Forelimb muscle (tissue), 1 donor: Measurements from ENCODE around the gene PCSK6. TPM values are rescaled to one million over a fixed set of nuclear protein-coding genes. Genes with fewer than 3 reads are reported as not detected.
"Not testable (repeated sequence)": the region's sequence is repeated elsewhere in the genome, so short reads cannot be mapped to it uniquely, and the experiment has no call there.

Experiments
- DNase-seq: peaks from one replicate; pipeline ENCODE4 v3.0.0-alpha.2; 2013; ENCODE audit warnings: low read depth
- polyA plus RNA-seq: library from polyadenylated mRNA; unstranded; fragments of 120-200 nt; gene quantifications from one replicate; pipeline ENCODE4 v1.2.1, GENCODE V29; 2013; ENCODE audit not compliant: insufficient read length

PCSK6 gene
- polyA plus RNA-seq, 1 donor = 10.2 TPM

DNA sequence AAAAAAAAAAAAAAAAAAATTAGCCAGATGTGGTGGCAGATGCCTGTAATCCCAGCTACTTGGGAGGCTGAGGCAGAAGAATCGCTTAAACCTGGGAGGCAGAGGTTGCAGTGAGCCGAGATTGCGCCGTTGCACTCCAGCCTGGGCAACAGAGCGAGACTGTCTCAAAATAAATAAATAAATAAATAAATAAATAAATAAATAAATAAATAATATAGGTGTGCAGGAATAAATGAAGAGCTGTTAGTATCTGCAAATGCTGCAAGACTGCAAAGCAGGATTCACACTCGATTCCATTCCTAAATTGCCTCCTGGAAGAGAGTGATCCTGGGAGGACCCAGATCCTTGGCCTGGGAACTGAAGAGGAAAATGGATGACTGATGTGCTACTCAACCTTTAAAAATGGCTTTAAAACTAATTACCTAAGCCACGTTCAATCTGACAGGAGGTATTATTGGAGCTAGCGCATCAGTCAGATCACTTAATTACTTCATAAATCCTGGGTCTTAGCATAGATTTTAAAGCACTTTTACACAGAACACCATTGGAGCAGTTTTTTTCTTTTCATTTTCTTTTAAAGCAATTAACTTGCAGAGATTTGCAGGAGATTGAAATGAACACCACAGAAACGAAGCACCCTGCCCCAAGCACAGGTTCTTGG, 132.9 kb downstream of the PCSK6 start:
- not testable (repeated sequence) for DNase-seq

DNA sequence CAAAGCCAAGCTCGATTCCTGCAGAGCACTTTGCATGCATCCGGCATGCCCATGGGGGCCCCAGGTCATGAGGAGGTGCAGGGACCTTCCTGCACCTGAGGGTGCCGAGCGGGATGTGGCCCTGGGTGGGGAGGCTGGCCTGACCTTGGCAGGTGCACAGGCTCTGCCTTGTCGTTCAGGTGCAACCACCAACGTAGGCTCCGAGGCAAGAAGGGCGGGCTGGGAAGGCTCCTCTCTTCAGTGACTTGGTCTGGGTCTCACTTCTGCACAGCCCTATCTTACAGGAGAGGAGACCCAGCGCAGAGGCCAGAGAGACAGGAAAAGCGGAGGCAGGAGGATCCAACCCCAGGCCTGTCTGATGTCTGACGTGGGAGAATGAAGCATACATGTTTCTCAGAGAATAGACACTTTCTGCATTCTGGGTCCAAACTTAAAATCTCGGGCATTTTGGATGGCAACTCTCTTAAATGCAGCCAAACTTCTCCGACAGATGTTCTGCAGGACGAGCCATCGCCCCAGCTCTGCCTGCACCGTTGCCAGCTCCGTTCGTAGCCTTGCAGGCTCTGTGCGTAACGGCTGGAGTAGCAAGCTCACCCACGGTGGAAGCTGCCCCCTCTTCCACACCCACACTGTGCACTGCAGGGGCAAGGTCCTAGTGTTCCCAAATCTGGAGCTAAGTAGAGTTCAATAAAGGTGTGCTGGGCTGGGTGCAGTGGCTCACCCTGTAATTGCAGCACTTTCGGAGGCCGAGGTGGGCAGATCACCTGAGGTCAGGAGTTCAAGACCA, 133.6 kb downstream of the PCSK6 start:
- DNase-seq = no peak

DNA sequence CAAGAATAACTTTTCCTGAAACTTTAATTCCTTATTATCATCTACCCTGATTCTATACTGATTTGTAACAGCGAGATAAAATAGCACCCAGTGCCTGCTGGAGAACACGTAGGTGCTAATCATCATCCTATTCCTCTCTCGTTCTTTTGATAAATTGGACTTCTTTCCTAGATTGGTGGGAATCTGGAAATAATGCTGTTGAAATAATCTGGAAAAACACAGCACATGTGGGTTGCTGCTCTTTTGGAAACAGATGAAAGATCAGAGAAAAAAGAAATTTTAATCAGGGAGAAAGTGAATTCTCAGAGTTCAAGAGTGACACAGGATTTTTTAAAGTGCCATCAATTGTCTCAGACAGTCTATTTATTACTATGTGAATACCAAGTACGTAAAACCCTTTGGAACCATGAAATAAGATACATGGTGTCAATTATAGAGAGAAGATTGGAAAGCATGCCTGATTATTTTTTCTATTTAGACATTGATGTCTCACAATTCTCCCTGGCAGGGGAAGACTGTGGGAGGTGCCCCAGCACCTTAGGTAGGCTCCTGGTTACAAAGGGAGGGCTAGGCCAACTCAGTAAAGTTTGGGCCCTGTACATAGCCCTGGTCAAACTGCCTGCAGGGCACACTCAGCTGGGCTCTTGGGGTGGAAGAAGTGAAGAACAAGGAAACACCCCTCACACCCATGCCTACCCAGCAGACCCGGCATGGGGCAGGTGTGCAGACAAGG, 134.4 kb downstream of the PCSK6 start:
- no peak for DNase-seq

DNA sequence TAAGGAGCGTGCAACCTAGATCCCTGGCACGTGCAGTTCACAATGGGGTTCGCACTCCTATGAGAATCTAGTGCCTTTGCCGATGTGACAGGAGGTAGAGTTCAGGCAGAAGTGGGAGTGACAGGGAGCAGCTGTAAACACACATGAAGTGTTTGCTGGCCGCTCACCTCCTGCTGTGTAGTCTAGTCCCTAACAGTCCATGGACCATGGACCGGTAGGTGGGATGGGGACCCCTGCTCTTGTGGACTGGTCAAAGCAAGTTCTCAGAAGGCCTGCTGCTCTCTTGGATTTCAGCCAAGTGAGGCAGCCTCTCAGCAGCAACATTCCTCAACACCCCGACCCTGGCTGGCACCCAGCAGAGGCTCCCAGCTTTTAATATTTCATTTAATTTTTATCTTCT, 136.3 kb downstream of the PCSK6 start:
- no peak for DNase-seq

DNA sequence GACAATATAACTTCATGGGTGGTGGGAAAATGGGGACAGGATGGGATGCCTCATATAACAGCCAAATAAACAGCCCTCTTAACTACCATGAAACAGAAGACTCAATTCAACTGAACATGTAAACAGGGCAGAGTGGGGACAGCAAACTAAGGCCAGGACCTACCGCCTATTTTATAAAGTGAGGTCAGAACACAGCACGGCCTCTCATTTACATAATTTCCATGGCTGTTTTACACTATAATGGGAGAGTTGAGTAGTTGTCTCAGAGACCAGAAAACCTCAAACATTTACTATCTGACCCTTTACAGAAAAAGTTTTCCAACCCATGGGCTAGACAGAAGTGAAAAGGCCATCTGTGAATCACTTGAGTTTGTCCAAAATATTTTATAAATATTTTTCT, 137.8 kb downstream of the PCSK6 start:
- DNase-seq = no peak

DNA sequence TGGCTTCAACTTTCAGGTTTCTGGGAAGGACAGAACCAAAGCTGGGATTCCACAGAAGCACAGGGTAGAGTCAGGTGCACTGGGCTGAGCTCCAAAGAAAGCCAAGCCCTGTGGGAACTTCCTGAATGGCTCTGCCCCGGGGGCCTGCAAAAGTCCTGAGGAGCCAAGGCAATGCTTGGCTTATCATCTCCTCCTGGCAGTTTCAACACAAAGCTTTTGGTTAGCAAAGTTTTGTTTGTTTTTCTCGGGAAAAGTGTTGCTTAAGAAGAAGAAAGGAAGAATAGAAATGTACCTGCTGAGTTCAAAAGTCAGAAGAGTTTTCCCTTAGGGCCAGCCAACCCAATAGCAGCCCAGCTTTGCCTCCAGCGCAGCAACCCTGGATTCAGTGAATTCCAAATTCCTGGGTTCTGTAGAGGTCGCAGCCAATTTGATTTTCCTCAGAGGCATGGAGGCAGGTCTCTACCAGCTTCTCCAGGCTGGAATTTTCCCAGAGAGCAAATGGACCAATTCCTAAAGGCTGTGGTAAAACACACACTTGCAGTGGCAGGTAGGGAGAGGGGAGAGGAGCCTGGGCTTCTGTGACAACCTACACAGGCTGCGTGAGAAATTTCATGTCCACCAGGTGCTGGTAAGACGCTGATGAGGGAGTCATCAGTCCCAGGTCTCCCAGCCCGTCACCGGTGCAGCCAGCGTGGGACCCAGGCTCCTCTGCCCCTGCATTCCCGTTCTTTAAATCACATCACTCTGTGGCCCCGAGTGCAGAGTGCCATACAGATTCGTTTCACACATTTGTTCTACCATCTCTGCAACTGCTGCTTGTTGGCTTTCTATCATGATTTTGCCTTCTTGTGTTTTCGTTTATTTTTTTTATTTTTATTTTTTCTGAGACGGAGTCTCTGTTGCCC, 140.2 kb downstream of the PCSK6 start:
- no peak for DNase-seq

DNA sequence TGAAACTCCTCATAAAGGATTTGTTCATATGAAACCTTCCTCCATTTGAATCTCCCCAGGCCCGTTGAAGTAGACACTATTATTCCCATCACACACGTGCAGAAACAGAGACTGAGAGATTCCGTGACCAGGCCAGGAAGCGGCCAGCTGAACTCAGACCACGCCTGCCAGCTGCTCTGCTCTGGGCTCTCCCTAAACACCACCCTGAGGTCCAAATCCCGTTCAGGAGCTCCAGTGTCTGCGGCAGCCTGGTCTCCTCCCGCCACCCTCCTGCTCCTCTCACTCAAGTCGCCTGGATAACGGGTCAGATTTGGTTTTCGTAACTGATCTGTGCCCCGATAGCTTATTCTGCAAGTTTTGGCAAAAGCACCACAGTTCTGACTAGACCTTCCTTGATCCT, 140.9 kb downstream of the PCSK6 start:
- DNase-seq = no peak

DNA sequence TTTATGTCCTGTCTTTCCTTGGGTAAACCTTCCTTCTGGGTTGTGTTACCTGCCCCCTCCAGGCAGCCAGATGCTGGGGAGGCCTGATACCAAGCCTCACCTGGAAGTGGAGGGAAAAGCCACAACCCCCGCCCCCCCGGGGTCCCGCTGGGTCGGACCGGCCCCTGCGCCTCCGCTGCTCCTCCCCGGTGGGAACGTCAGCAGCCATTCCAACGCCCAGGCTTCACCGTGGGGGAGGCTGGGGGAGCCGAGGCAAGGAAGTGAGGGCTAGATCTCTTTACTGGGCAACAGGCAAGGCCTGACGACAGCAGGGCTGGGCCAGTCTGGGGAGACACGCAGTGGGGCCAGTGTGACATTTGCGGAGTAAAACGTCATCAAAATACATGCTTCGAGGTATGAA, 141.5 kb downstream of the PCSK6 start:
- DNase-seq = no peak

DNA sequence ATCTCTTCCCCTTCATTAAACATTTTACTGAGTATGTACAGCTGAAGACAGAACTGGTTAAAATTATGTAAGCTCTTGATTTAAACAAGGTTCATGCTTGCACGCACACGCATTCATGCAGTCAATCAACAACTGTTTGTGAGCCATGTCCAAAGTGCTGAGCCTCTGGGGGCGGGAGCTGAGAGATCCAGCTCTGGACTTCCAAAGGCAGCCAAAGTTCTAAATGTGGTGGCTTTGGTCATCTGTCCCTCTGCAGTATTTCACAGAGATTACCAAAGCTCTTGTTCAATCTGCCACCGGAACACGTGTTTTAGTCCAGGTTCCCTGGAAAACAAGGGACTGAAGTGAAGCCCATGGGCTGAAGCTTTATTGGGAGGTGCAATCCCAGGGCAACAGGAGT, 142.1 kb downstream of the PCSK6 start:
- no peak for DNase-seq

DNA sequence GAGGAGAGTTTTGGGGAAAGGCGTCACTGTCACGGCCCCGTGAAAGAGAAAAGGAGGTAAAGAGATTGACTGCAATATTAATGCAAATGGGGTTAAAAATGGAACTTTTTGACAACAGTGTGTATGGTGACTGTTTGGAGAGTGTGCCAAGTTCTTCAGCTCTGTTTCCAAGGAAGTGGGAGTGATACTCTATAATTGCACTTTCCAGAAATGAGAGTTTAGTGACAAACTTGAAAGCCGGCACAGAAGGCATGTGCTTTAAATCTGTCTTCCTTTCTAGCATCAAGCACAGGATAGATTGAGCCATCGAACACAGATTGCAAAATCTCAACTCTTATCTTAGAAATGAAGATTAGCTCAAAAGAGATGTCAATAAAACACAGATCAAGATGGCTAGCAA, 142.6 kb downstream of the PCSK6 start:
- DNase-seq = no peak

DNA sequence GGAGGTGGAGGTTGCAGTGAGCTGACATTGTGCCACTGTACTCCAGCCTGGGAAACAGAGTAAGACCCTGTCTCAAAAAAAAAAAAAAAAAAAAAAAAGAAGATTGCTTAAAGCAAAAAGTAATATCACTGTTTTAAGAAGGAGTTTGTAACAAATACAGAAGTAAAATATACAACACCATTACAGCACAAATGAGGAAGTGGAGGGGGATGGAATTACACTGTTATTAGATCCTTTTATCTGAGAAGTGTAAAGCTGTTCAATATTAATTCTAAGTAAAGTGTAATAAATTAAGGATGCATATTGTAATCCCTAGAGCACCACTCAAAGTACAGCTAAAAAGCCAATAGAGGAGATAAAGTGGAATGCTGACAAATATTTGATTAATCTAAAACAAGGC, 147.5 kb downstream of the PCSK6 start:
- DNase-seq = no peak

DNA sequence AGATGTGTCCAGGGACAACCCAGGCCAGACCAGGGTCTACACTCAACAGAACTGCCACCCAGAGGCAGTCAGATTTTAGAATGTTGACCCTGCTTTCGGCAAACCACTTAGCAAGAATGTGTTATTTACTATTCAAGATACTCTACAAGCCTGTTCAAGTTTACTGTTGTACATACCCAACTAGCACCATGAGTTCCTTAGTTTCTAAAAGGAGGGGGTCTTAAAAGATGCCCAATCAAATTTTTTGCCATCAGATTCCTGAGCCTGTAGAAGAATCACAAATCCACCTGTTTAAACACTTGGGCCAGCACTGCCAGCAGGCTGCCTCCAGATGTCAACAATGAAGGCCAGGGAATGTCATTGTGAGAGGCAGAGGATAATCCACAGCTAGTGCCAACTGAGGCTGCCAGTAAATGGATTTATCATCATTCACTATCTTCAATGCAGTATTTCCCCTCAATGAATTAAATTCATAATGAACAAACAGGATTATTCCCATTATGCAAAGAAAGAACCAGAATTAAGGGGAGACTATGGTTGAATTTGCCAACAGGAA, 150.9 kb downstream of the PCSK6 start:
- DNase-seq = no peak

DNA sequence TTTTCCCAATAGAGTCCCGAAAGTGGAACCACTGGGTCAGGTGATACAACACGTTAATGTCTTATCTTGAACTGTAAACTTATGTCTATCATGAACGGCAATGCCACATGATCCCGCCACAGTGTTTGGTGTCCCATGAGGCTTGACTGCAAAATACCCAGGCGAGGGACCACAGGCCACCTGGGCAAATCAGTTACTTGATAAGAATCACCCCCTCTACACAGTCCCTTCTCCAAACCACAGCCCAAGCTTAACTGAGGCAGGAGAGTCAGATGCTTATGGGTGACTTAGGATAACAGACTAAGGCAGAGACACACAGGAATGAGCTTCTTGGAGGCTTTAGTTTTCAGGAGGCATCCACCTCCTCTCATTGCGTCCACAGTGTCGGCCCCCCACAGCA, 151.5 kb downstream of the PCSK6 start:
- no peak for DNase-seq

DNA sequence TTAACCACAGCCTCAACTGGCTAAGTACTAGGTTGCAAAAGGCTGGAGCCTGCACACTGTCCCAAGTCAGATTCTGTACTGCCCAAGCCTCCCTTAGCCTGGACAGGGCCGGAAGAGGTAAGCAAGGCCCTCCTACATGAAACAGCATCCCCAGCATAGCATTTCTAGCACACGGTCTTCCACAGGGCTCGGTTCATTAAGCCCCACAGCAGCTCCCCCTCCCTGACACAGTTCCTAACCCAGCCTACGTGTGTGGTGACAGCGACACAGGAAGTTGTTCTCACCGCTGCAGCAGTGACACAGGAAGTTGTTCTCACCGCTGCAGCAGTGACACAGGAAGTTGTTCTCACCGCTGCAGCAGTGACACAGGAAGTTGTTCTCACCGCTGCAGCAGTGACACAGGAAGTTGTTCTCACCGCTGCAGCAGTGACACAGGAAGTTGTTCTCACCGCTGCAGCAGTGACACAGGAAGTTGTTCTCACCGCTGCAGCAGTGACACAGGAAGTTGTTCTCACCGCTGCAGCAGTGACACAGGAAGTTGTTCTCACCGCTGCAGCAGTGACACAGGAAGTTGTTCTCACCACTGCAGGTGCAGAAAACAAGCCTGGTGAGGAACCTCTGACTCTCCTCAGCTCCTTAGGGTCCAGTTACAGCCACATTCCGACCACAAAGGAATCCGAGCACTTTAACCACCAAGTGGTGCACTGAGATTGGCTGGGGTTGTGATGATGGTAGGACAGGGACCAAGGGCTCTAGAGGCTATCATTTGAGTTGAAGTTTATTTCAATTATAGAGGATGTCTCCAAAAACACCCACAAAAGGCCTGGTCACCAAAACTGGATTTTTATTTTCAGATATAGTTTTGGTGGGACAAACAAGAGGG, 155.4 kb downstream of the PCSK6 start:
- not testable (repeated sequence) for DNase-seq

DNA sequence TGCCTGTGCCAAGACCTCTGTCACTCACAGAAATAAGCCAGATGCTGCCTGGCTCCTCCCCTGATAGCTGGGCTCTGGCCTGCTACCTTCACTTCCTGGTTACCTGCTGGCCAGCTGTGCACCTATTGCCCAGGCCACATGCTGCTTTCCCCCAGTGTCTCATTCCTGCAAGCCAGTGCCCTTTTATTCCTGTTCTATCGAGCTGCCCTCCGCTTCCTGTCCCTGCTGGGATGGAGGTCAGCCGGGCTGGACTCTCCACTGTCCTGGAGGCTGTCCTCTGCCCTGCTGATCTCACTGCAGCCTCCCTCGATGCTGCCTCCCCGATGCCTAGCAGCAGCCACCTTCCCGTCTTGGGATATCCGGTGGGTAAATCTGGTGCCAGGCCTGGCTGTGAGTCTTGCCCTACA, 157.4 kb downstream of the PCSK6 start:
- no peak for DNase-seq

DNA sequence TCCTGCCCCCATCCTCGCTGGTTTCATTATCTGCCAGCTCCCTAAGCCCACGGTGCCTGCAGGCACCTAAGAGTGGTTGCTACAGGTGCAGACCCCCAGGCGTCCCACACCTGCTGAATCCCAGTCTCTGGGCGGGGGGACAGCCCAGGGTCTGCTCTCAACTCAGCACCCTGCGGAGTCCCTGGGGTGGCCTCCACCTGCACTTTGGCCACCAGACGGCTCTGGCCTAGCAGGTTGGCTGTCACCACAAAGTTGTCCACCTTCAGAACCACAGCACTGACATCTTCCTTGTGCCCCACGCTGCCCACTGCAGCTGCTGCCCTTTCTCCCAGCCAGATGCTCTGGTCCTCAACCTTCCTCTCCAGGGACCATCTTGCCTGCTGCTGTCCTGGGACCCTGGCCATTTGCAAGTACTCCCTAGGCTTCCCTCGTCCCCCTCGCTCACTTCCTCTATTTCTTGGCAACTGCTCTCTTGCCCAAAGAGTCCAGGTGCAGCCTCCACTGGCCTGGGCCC, 159.6 kb downstream of the PCSK6 start:
- DNase-seq = no peak

DNA sequence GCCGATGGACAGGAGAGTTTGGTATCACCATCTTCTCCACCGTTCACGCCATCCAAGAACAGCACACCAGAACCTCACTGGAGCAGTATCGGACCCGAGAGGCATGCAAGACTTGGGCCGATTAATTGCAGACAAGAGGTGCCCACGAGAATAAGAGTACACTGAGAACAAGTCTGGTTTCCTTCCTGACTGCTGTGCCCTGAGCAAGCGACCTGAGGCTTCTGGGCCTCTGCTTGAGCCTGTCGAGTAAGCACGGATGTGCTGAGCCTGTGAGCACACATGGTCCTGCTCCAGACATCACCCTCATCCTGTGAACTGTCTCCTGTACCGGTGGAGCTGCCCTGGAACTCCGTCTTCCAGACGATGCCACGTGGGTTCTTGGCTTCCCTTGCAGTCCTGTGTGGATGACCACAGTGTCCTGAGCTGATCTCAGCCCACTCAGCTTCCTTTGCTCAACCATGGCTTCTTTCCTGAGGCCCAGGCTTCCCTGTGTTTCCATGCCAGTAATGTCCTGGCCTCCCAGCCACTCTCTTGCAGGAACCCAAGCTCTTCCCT, 160.1 kb downstream of the PCSK6 start:
- DNase-seq = no peak

DNA sequence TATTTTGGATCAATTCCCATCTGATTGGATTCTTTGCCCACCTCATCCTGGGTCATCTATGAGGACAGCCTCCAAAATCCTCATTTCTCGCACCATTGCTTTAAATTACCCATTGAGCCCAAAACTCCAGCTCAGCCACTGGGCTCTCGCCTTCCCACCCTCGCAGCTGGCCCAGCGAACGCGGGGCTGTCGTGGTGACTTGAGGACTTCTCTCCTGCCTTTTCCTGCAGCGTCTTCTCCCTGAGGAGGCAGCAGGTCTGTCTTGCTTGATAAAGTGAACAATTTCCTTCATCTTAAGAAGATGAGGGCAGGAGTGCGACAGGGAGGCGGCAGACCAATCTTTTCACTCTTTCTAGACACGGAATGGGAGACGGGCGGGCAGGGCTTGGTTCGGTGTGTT, 161.5 kb downstream of the PCSK6 start:
- DNase-seq = no peak

DNA sequence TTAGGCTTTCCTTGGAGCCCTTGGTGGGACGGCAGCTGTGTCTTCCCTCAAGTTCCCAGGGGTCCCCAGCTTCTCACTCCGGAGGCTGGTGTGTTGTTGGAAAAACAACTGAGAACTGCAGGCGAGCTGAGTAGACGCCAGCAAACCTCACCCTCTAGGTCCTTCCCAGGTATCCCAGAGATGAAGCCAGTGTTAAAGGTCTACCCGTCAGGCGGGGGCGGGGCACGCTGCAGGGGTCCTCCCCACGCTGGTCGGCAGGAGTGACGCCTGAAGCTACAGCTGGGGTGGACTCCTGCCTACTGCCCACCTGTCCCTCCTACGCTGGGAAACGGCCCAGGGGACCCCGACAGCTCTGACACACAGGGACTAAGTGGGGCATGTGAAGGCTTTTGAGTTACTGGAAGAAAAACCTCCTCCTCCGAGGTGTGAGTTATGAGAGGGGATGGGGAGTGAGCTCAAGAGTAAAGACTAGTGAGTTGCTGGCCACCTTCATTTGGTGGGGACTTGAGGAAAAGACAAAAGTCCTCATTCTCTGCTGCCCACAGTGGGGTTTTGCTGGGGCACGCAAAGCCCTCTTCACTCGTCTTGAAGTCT, 162.3 kb downstream of the PCSK6 start:
- no peak for DNase-seq
